H9 (cell line): ENCODE data around the gene CTPS2. TPM values are rescaled to one million over a fixed set of nuclear protein-coding genes. Genes with fewer than 3 reads are reported as not detected.
A peak's percentile ranks its signal among the peaks of the same experiment; 100 is the strongest.

Experiments used
- DNase-seq: peaks from one replicate; pipeline ENCODE4 v3.0.0-alpha.2; 2017
- H2AFZ ChIP-seq: one replicate; pipeline ENCODE4 v1.6.1; 2013; ENCODE audit warnings: mild to moderate bottlenecking, low read length, control low read depth, moderate library complexity
- H2AK5ac ChIP-seq: 2 replicates; pipeline ENCODE4 v1.6.1; 2013; ENCODE audit warnings: low read length, control low read depth, mixed read lengths; ENCODE audit not compliant: insufficient read length
- H2BK120ac ChIP-seq: one replicate; pipeline ENCODE4 v1.6.1; 2013; ENCODE audit warnings: low read depth, mild to moderate bottlenecking, low read length, control low read depth, inconsistent platforms; ENCODE audit not compliant: poor library complexity, severe bottlenecking
- H2BK12ac ChIP-seq: 2 replicates; pipeline ENCODE4 v1.6.1; 2013; ENCODE audit warnings: low read length, control low read depth, mixed read lengths, low read depth; ENCODE audit not compliant: insufficient read length
- H2BK15ac ChIP-seq: 2 replicates; pipeline ENCODE4 v1.6.1; 2013; ENCODE audit warnings: low read depth, low read length, control low read depth
- H2BK20ac ChIP-seq: one replicate; pipeline ENCODE4 v1.6.1; 2013; ENCODE audit warnings: low read depth, mild to moderate bottlenecking, low read length, control low read depth, inconsistent platforms; ENCODE audit not compliant: poor library complexity, severe bottlenecking
- H2BK5ac ChIP-seq: 2 replicates; pipeline ENCODE4 v1.6.1; 2013; ENCODE audit warnings: low read length, control low read depth, mixed read lengths; ENCODE audit not compliant: insufficient read length
- H3K14ac ChIP-seq: 2 replicates; pipeline ENCODE4 v1.6.1; 2013; ENCODE audit warnings: low read length, control low read depth; ENCODE audit not compliant: insufficient read depth
- H3K18ac ChIP-seq: 2 replicates; pipeline ENCODE4 v1.6.1; 2013; ENCODE audit warnings: low read depth, mild to moderate bottlenecking, mixed read lengths, low read length, control low read depth; ENCODE audit not compliant: insufficient read length
- H3K23ac ChIP-seq: 2 replicates; pipeline ENCODE4 v1.6.1; 2013; ENCODE audit warnings: low read length, control low read depth, mixed read lengths, low read depth; ENCODE audit not compliant: insufficient read length
- H3K23me2 ChIP-seq: 2 replicates; pipeline ENCODE4 v1.6.1; 2013; ENCODE audit warnings: low read depth, mild to moderate bottlenecking, mixed read lengths, low read length, control low read depth; ENCODE audit not compliant: insufficient read length, poor library complexity, severe bottlenecking
- H3K27ac ChIP-seq: 2 replicates; pipeline ENCODE4 v1.5.1; 2013; ENCODE audit warnings: low read length, control low read depth, mixed read lengths, low read depth; ENCODE audit not compliant: insufficient read length
- H3K27me3 ChIP-seq: 2 replicates; pipeline ENCODE4 v1.6.1; 2013; ENCODE audit warnings: low read length, control low read depth, inconsistent platforms; ENCODE audit not compliant: insufficient read depth
- H3K4ac ChIP-seq: 2 replicates; pipeline ENCODE4 v1.6.1; 2013; ENCODE audit warnings: low read depth, mild to moderate bottlenecking, control low read depth, inconsistent platforms, low read length, moderate library complexity
- H3K4me1 ChIP-seq: 2 replicates; pipeline ENCODE4 v1.6.1; 2013; ENCODE audit warnings: low read length, control low read depth, inconsistent platforms; ENCODE audit not compliant: insufficient read depth
- H3K4me2 ChIP-seq: 2 replicates; pipeline ENCODE4 v1.6.1; 2013; ENCODE audit warnings: low read length, control low read depth, mixed read lengths; ENCODE audit not compliant: insufficient read length, insufficient read depth
- H3K56ac ChIP-seq: 2 replicates; pipeline ENCODE4 v1.6.1; 2013; ENCODE audit warnings: low read depth, mild to moderate bottlenecking, mixed read lengths, low read length, control low read depth; ENCODE audit not compliant: insufficient read length
- H3K79me1 ChIP-seq: 2 replicates; pipeline ENCODE4 v1.6.1; 2013; ENCODE audit warnings: low read depth, mild to moderate bottlenecking, moderate library complexity, low read length, control low read depth, inconsistent platforms; ENCODE audit not compliant: insufficient read depth, poor library complexity, severe bottlenecking
- H3K79me2 ChIP-seq: 2 replicates; pipeline ENCODE4 v1.6.1; 2013; ENCODE audit warnings: low read length, control low read depth, inconsistent platforms; ENCODE audit not compliant: insufficient read depth
- H3K9ac ChIP-seq: 2 replicates; pipeline ENCODE4 v1.6.1; 2013; ENCODE audit warnings: low read length, control low read depth, mixed read lengths; ENCODE audit not compliant: insufficient read length; ENCODE audit errors: extremely low read depth
- H3K9me3 ChIP-seq: one replicate; pipeline ENCODE4 v1.6.1; 2013; ENCODE audit warnings: low read depth, low read length, inconsistent platforms; ENCODE audit not compliant: control insufficient read depth
- H3T11ph ChIP-seq: one replicate; pipeline ENCODE4 v1.6.1; 2013; ENCODE audit warnings: mild to moderate bottlenecking, low read length, control low read depth, inconsistent platforms
- H4K20me1 ChIP-seq: one replicate; pipeline ENCODE4 v1.6.1; 2013; ENCODE audit not compliant: control insufficient read depth, insufficient read length, insufficient read depth
- H4K5ac ChIP-seq: 2 replicates; pipeline ENCODE4 v1.6.1; 2013; ENCODE audit warnings: low read depth, mild to moderate bottlenecking, mixed read lengths, low read length, control low read depth; ENCODE audit not compliant: insufficient read length
- H4K8ac ChIP-seq: replicated peaks from 2 replicates; pipeline ENCODE4 v1.6.1; 2013; ENCODE audit warnings: low read length, control low read depth, mixed read lengths, low read depth; ENCODE audit not compliant: insufficient read length
- H4K91ac ChIP-seq: 2 replicates; pipeline ENCODE4 v1.6.1; 2013; ENCODE audit warnings: low read depth, mild to moderate bottlenecking, moderate library complexity, mixed read lengths, low read length, control low read depth; ENCODE audit not compliant: insufficient read length
- H3K27ac Mint-ChIP-seq, 3 experiments: 2 replicates in 2 of 3; 3 replicates in 1 of 3; pipeline ENCODE4 v1.8.0; 2020 to 2021; ENCODE audit warnings: mixed read lengths in 3 of 3, mild to moderate bottlenecking in 1 of 3, moderate library complexity in 1 of 3
- H3K27me3 Mint-ChIP-seq: 2 replicates; pipeline ENCODE4 v1.8.0; 2021; ENCODE audit warnings: low read depth, mild to moderate bottlenecking, moderate library complexity, mixed read lengths
- H3K36me3 Mint-ChIP-seq, 3 experiments: 2 replicates in 2 of 3; 3 replicates in 1 of 3; pipeline ENCODE4 v1.8.0; 2020 to 2021; ENCODE audit warnings: low read depth in 3 of 3, mixed read lengths in 3 of 3; ENCODE audit not compliant: insufficient read depth in 1 of 3
- H3K4me1 Mint-ChIP-seq, 2 experiments: 2 replicates each; pipeline ENCODE4 v1.8.0; 2020; ENCODE audit warnings: mixed read lengths in 2 of 2
- H3K4me3 Mint-ChIP-seq, 2 experiments: 2 replicates in 1 of 2; 3 replicates in 1 of 2; pipeline ENCODE4 v1.8.0; 2020 to 2021; ENCODE audit warnings: mild to moderate bottlenecking in 2 of 2, mixed read lengths in 2 of 2, moderate library complexity in 1 of 2
- H3K9me3 Mint-ChIP-seq, 2 experiments: 2 replicates in 1 of 2; 3 replicates in 1 of 2; pipeline ENCODE4 v1.8.0; 2020; ENCODE audit warnings: mild to moderate bottlenecking in 2 of 2, mixed read lengths in 2 of 2, moderate library complexity in 1 of 2
- CTCF ChIP-seq: fragments of 200-600 bp; sonication (generic); conservative IDR thresholded peaks from 3 replicates; pipeline ENCODE4 v1.8.0; 2021; ENCODE audit warnings: antibody characterized with exemption, mild to moderate bottlenecking
- WGBS: extraction: QIAGEN DNeasy Blood & Tissue Kit; methylation state at CpG from one replicate; pipeline ENCODE4 v1.1.7; 2013; ENCODE audit warnings: missing lambda C conversion rate, low lambda C conversion rate, mixed read lengths; ENCODE audit not compliant: insufficient read length; ENCODE audit errors: extremely low coverage; 5-methylcytosine and 5-hydroxymethylcytosine counted together
- total RNA-seq: library from RNA; stranded (reverse); gene quantifications from 2 replicates; pipeline ENCODE4 v1.2.1, GENCODE V29; 2021

Gene CTPS2
- total RNA-seq, 1 experiment from 2014 or later = 69.7 TPM

- no peak overlapping the region for H3K4me3 Mint-ChIP-seq
- peaks cover 29 to 74% (median 56%) of the 10 kb centered on the region in 3 experiments for H3K36me3 Mint-ChIP-seq
- TF ChIP-seq CTCF = no peak
- H2BK120ac ChIP-seq = no peak overlapping the region
- no peak overlapping the region for H3K56ac ChIP-seq
- no CpG with 5 or more reads among the region's 4 CpGs for WGBS
- no peak overlapping the region for H3K4ac ChIP-seq
- no peaks in the 10 kb centered on the region; the same call in 1 of the 2 replicates for H3K27me3 Mint-ChIP-seq
- H2BK15ac ChIP-seq = no peak overlapping the region
- no peak overlapping the region for H2BK20ac ChIP-seq
- H3K79me1 ChIP-seq = no peaks in the 10 kb centered on the region
- no peak overlapping the region for H4K8ac ChIP-seq
- peaks cover 2% of the 10 kb centered on the region; the same call in 1 of the 2 replicates for H3K4me1 ChIP-seq
- H3K4me2 ChIP-seq = no peak overlapping the region
- H2BK5ac ChIP-seq = no peak overlapping the region
- no peak overlapping the region for H3K27ac ChIP-seq
- no peak overlapping the region for H3T11ph ChIP-seq
- H3K27me3 ChIP-seq = no peaks in the 10 kb centered on the region
- H3K9me3 ChIP-seq = no peaks in the 10 kb centered on the region
- H3K9ac ChIP-seq = no peak overlapping the region
- no peak overlapping the region for H3K18ac ChIP-seq
- no peak overlapping the region for H2AK5ac ChIP-seq
- no peak overlapping the region for H2AFZ ChIP-seq
- H3K9me3 Mint-ChIP-seq = peaks cover 0 to 5% of the 10 kb centered on the region in 2 experiments; a peak in 2 of 5 replicates
- peak overlapping the region in 2 of 3 experiments; percentile 63 to 80; a peak in 4 of 7 replicates for H3K27ac Mint-ChIP-seq
- H3K23me2 ChIP-seq = no peaks in the 10 kb centered on the region
- peaks cover 21 to 23% of the 10 kb centered on the region in 2 experiments for H3K4me1 Mint-ChIP-seq
- H4K20me1 ChIP-seq = no peaks in the 10 kb centered on the region
- H3K79me2 ChIP-seq = no peaks in the 10 kb centered on the region
- no peak overlapping the region for H4K91ac ChIP-seq
- no peak for DNase-seq
- H3K23ac ChIP-seq = no peak overlapping the region
- no peak overlapping the region for H4K5ac ChIP-seq
- no peak overlapping the region for H2BK12ac ChIP-seq
- no peak overlapping the region for H3K14ac ChIP-seq
Measured at GRCh38 chrX:16651391-16652024, 61.0 kb downstream of the CTPS2 start.
